Measurements from ENCODE around the gene EARS2.

DNA sequence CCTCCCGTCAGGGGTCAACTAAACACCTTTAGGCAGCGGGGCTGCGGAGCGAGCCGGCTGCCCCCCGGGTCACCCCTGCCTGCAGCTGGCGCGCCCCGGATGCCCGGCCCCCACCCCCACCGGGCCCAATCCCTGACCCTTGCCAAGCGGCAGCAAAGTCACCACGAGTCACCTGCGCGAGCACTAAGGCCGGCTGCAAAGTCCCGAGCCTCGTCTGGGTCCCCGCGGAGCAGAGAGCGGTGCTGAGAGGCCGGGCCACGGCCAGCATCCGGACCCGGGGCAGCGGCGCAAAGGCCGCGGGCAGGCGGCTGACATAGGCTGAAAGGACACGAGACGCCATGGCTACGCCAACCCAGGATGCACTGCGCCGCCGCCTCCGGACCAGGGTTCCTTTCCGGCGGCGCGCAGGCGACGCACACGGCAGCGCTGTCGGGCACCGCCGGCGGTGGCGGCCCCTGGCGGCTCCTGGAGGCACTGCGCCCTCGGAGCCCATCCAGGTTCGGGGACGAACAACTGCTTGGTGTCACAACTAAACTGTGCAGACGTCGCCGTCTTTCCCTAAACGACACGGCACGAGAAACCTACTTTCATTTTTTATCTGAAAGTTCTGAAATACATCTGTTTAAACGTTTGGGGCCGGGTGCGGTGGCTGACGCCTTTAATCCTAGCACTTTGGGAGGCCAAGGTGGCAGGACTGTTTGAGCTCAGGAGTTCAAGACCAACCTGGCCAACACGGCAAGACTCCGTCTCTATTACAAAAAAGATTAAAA lies 39.0 kb upstream of the EARS2 start, which contains the start of gene NDUFAB1:
- TF ChIP-seq, protein P1, sequence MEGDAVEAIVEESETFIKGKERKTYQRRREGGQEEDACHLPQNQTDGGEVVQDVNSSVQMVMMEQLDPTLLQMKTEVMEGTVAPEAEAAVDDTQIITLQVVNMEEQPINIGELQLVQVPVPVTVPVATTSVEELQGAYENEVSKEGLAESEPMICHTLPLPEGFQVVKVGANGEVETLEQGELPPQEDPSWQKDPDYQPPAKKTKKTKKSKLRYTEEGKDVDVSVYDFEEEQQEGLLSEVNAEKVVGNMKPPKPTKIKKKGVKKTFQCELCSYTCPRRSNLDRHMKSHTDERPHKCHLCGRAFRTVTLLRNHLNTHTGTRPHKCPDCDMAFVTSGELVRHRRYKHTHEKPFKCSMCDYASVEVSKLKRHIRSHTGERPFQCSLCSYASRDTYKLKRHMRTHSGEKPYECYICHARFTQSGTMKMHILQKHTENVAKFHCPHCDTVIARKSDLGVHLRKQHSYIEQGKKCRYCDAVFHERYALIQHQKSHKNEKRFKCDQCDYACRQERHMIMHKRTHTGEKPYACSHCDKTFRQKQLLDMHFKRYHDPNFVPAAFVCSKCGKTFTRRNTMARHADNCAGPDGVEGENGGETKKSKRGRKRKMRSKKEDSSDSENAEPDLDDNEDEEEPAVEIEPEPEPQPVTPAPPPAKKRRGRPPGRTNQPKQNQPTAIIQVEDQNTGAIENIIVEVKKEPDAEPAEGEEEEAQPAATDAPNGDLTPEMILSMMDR (IDR thresholded peaks at IDR 0.05), result peak; percentile 93
- TF ChIP-seq EZH2 (IDR thresholded peaks at IDR 0.05), result no peak
- no peak for TF ChIP-seq EZH2phosphoT487 (IDR thresholded peaks at IDR 0.05)
